H1 (cell line): ENCODE measurements around the gene DKKL1. TPM values are rescaled to one million over a fixed set of nuclear protein-coding genes. Genes with fewer than 3 reads are reported as not detected.

Experiments
- CTCF ChIA-PET: fragments of 300-600 bp; sonication (Branson Sonifier 250); formaldehyde crosslinking; loops from one replicate; lab custom pipeline; 2021; ENCODE audit not compliant: partially characterized antibody; lab: Charles Lee
- POLR2A ChIA-PET: fragments of 300-600 bp; sonication (Branson Sonifier 250); formaldehyde crosslinking; loops from one replicate; lab custom pipeline; 2021; ENCODE audit warnings: inconsistent platforms; ENCODE audit not compliant: partially characterized antibody; lab: Charles Lee
- DNase-seq, 2 experiments: peaks; one replicate each; pipeline versions ENCODE4 v3.0.0 to v3.0.0-alpha.2; 2010 to 2022; ENCODE audit warnings: low spot score in 2 of 2, low read depth in 1 of 2, mixed read lengths in 1 of 2
- FAIRE-seq: peaks from 2 replicates; lab custom pipeline; 2011; peaks lifted over from hg19 to GRCh38; lab: Jason Lieb, UNC
- H2AFZ ChIP-seq: 2 replicates; pipeline ENCODE4 v1.8.1; 2012; ENCODE audit warnings: low read length, inconsistent platforms
- H2AK5ac ChIP-seq: 2 replicates; pipeline ENCODE4 v1.6.1; 2013; ENCODE audit warnings: low read depth, low read length
- H2BK120ac ChIP-seq: replicated peaks from 2 replicates; pipeline ENCODE3; 2013; ENCODE audit warnings: low read depth, low read length, inconsistent platforms
- H2BK12ac ChIP-seq: 2 replicates; pipeline ENCODE4 v1.6.1; 2013; ENCODE audit warnings: low read depth, low read length
- H2BK15ac ChIP-seq: 2 replicates; pipeline ENCODE4 v1.6.1; 2013; ENCODE audit warnings: low read length
- H2BK20ac ChIP-seq: 2 replicates; pipeline ENCODE4 v1.6.1; 2013; ENCODE audit warnings: low read length
- H2BK5ac ChIP-seq: 2 replicates; pipeline ENCODE4 v1.6.1; 2013; ENCODE audit warnings: low read depth, low read length
- H3K14ac ChIP-seq: 2 replicates; pipeline ENCODE4 v1.6.1; 2013; ENCODE audit warnings: inconsistent platforms; ENCODE audit not compliant: insufficient read length
- H3K18ac ChIP-seq: 2 replicates; pipeline ENCODE4 v1.6.1; 2013; ENCODE audit warnings: low read length; ENCODE audit errors: extremely low read depth
- H3K23ac ChIP-seq: 2 replicates; pipeline ENCODE4 v1.6.1; 2013; ENCODE audit warnings: inconsistent platforms; ENCODE audit not compliant: insufficient read length
- H3K23me2 ChIP-seq: 2 replicates; pipeline ENCODE4 v1.6.1; 2013; ENCODE audit warnings: low read depth, low read length
- H3K27ac ChIP-seq: 2 replicates; pipeline ENCODE4 v1.6.1; 2011; ENCODE audit warnings: low read depth, low read length, inconsistent platforms
- H3K27me3 ChIP-seq, 4 experiments: replicated peaks in 1 of 4; 1 replicate in 1 of 4; 2 replicates in 3 of 4; pipeline versions ENCODE4 v1.6.1 to v1.8.1; 2011 to 2013; ENCODE audit warnings: low read length in 3 of 4, mild to moderate bottlenecking in 3 of 4, inconsistent platforms in 2 of 4, mixed read lengths in 2 of 4, moderate library complexity in 1 of 4; ENCODE audit not compliant: control insufficient read depth in 3 of 4, insufficient read depth in 3 of 4; ENCODE audit errors: extremely low read depth in 1 of 4
- H3K36me3 ChIP-seq, 4 experiments: 2 replicates each; pipeline versions ENCODE4 v1.6.1 to v1.8.1; 2011 to 2013; ENCODE audit warnings: mild to moderate bottlenecking in 4 of 4, low read length in 3 of 4, moderate library complexity in 2 of 4, control low read depth in 1 of 4, inconsistent platforms in 1 of 4; ENCODE audit not compliant: insufficient read depth in 4 of 4, control insufficient read depth in 2 of 4
- H3K4ac ChIP-seq: replicated peaks from 2 replicates; pipeline ENCODE3; 2013; ENCODE audit warnings: low read length, low read depth, mixed read lengths, inconsistent platforms; ENCODE audit not compliant: insufficient read length
- H3K4me1 ChIP-seq, 4 experiments: replicated peaks in 1 of 4; 1 replicate in 1 of 4; 2 replicates in 3 of 4; pipeline versions ENCODE4 v1.6.1 to v1.8.1; 2011 to 2013; ENCODE audit warnings: low read length in 3 of 4, inconsistent platforms in 2 of 4, mixed read lengths in 1 of 4; ENCODE audit not compliant: insufficient read depth in 4 of 4, control insufficient read depth in 3 of 4
- H3K4me2 ChIP-seq, 2 experiments: 2 replicates each; pipeline versions ENCODE4 v1.6.1 to v1.8.1; 2011 to 2013; ENCODE audit warnings: low read depth in 2 of 2, low read length in 2 of 2, control low read depth in 1 of 2, inconsistent platforms in 1 of 2, mild to moderate bottlenecking in 1 of 2; ENCODE audit not compliant: insufficient read depth in 1 of 2
- H3K4me3 ChIP-seq, 4 experiments: fragments of 200-600, 300-600 bp in 1 of 4; sonication (generic), shearing (Covaris generic), sonication (Bioruptor Twin) in 1 of 4; 2 replicates each; pipeline versions ENCODE4 v1.5.1 to v1.8.1; 2011 to 2016; ENCODE audit warnings: low read length in 4 of 4, low read depth in 3 of 4, control low read depth in 2 of 4, inconsistent platforms in 2 of 4, mild to moderate bottlenecking in 2 of 4, mixed read lengths in 1 of 4, moderate library complexity in 1 of 4; ENCODE audit not compliant: insufficient read depth in 2 of 4; ENCODE audit errors: extremely low read depth in 1 of 4
- H3K56ac ChIP-seq: replicated peaks from 2 replicates; pipeline ENCODE3; 2013; ENCODE audit warnings: low read depth, mild to moderate bottlenecking, mixed read lengths, low read length, inconsistent platforms; ENCODE audit not compliant: insufficient read length
- H3K79me1 ChIP-seq: 2 replicates; pipeline ENCODE4 v1.6.1; 2013; ENCODE audit warnings: low read depth, low read length, control low read depth
- H3K79me2 ChIP-seq, 2 experiments: 2 replicates each; pipeline versions ENCODE4 v1.6.1 to v1.8.1; 2012 to 2013; ENCODE audit warnings: low read length in 2 of 2, mild to moderate bottlenecking in 2 of 2, inconsistent platforms in 1 of 2; ENCODE audit not compliant: insufficient read depth in 2 of 2, control insufficient read depth in 1 of 2
- H3K9ac ChIP-seq, 4 experiments: replicated peaks in 1 of 4; 1 replicate in 1 of 4; 2 replicates in 3 of 4; pipeline versions ENCODE4 v1.6.1 to v1.8.1; 2011 to 2013; ENCODE audit warnings: low read depth in 3 of 4, low read length in 3 of 4, control low read depth in 2 of 4, mild to moderate bottlenecking in 2 of 4, moderate library complexity in 2 of 4, inconsistent platforms in 1 of 4; ENCODE audit errors: extremely low read depth in 1 of 4
- H3K9me3 ChIP-seq, 2 experiments: 2 replicates each; pipeline versions ENCODE4 v1.6.1 to v1.8.1; 2012 to 2013; ENCODE audit warnings: mild to moderate bottlenecking in 2 of 2, moderate library complexity in 2 of 2, control low read depth in 1 of 2, inconsistent platforms in 1 of 2, low read depth in 1 of 2, low read length in 1 of 2, mixed read lengths in 1 of 2; ENCODE audit not compliant: insufficient read depth in 2 of 2
- H4K20me1 ChIP-seq, 2 experiments: replicated peaks in 1 of 2; 2 replicates each; pipeline versions ENCODE3 to v1.8.1; 2011 to 2013; ENCODE audit warnings: inconsistent platforms in 2 of 2, low read length in 2 of 2, mild to moderate bottlenecking in 1 of 2; ENCODE audit not compliant: insufficient read depth in 2 of 2, control insufficient read depth in 1 of 2
- H4K5ac ChIP-seq: 2 replicates; pipeline ENCODE4 v1.6.1; 2013; ENCODE audit warnings: low read length, low read depth, mixed read lengths, inconsistent platforms; ENCODE audit not compliant: insufficient read length
- H4K8ac ChIP-seq: 2 replicates; pipeline ENCODE4 v1.8.0; 2013; ENCODE audit warnings: mild to moderate bottlenecking, moderate library complexity, low read length, inconsistent platforms; ENCODE audit not compliant: insufficient read depth; ENCODE audit errors: extremely low read depth
- H4K91ac ChIP-seq: replicated peaks from 2 replicates; pipeline ENCODE3; 2013; ENCODE audit warnings: low read length, mixed read lengths, inconsistent platforms; ENCODE audit not compliant: insufficient read length
- ATF2 ChIP-seq: IDR thresholded peaks from 2 replicates; pipeline ENCODE4 v1.6.1; 2012; ENCODE audit warnings: low read length, inconsistent platforms
- ATF3 ChIP-seq: IDR thresholded peaks from 2 replicates; pipeline ENCODE4 v1.6.1; 2011; ENCODE audit warnings: low read depth, mild to moderate bottlenecking, low read length; ENCODE audit not compliant: insufficient read depth
- CBX5 ChIP-seq: fragments of 300-800, 300-1000 bp; sonication (generic); IDR thresholded peaks from 2 replicates; pipeline ENCODE4 v1.7.1; 2016; ENCODE audit warnings: antibody characterized with exemption, low read length, low read depth
- CTBP2 ChIP-seq: IDR thresholded peaks from 2 replicates; pipeline ENCODE4 v1.7.0; 2011; ENCODE audit warnings: borderline replicate concordance, mild to moderate bottlenecking, moderate library complexity, mixed read lengths, low read length; ENCODE audit not compliant: insufficient read depth, insufficient read length
- EGR1 ChIP-seq: IDR thresholded peaks from 2 replicates; pipeline ENCODE4 v1.6.1; 2011; ENCODE audit warnings: low read depth, low read length, borderline replicate concordance
- HDAC6 ChIP-seq: IDR thresholded peaks from one replicate; pipeline ENCODE4 v1.7.1; 2012; ENCODE audit warnings: low read depth, mild to moderate bottlenecking, inconsistent platforms, low read length, moderate library complexity
- RNF2 ChIP-seq: fragments of 200-900, 300-1000 bp; sonication (generic); IDR thresholded peaks from 2 replicates; pipeline ENCODE4 v1.7.1; 2016; ENCODE audit warnings: borderline replicate concordance, low read depth, mild to moderate bottlenecking, antibody characterized with exemption, low read length; ENCODE audit not compliant: poor library complexity, severe bottlenecking; ENCODE audit errors: missing control alignments
- SIN3A ChIP-seq, 2 experiments: IDR thresholded peaks in 1 of 2; conservative IDR thresholded peaks in 1 of 2; 2 replicates each; pipeline ENCODE4 v1.6.1; 2011 to 2012; ENCODE audit warnings: low read length in 2 of 2, improper control_type of control experiment in 1 of 2, low read depth in 1 of 2, mild to moderate bottlenecking in 1 of 2
- SP4 ChIP-seq: IDR thresholded peaks from 2 replicates; pipeline ENCODE4 v1.6.1; 2012; ENCODE audit warnings: low read length, inconsistent platforms
- SUZ12 ChIP-seq: fragments of 200-600 bp; sonication (generic); IDR thresholded peaks from 2 replicates; pipeline ENCODE4 v1.6.1; 2012; ENCODE audit warnings: mild to moderate bottlenecking, inconsistent platforms, low read length, moderate library complexity, mixed read lengths
- TCF12 ChIP-seq: IDR thresholded peaks from 2 replicates; pipeline ENCODE4 v1.6.1; 2011; ENCODE audit warnings: low read depth, mild to moderate bottlenecking, low read length
- WGBS, 2 experiments: shearing (Covaris generic) in 1 of 2; methylation state at CpG; one replicate each; pipeline versions ENCODE4 v1.1.6 to v1.1.7; 2013 to 2015; ENCODE audit warnings: low lambda C conversion rate in 2 of 2, mixed read lengths in 2 of 2, inconsistent platforms in 1 of 2, low coverage in 1 of 2, missing lambda C conversion rate in 1 of 2; ENCODE audit not compliant: insufficient replicate concordance in 2 of 2, insufficient coverage in 1 of 2, insufficient read length in 1 of 2; ENCODE audit errors: extremely low coverage in 1 of 2, missing lambda C conversion rate in 1 of 2; 5-methylcytosine and 5-hydroxymethylcytosine counted together
- polyA plus RNA-seq, 7 experiments: library from polyadenylated mRNA; depleted of rRNA in 3 of 7; stranded (reverse) in 5 of 7; unstranded in 2 of 7; fragments of >200 nt in 5 of 7; fragments of 200-250 nt in 2 of 7; gene quantifications; 1 replicate in 5 of 7; 2 replicates in 1 of 7; 4 replicates in 1 of 7; pipeline versions ENCODE4 v1.2.1 to v1.2.3, GENCODE V29; 2011 to 2013; ENCODE audit warnings: missing spikeins in 2 of 7, mixed read lengths in 2 of 7
- total RNA-seq: library from RNA; stranded (reverse); fragmentation: NEBNext Ultra II Directional; extraction: Animal tissue kit (Norgen Biotek cat#: 25700); gene quantifications from 2 replicates; pipeline ENCODE4 v1.2.1, GENCODE V29; 2021

Gene DKKL1
- total and polyA plus RNA-seq, 2 of the 8 experiments (the other 6 are each of a cell fraction or from before 2014, with no cell fraction given) = 2.6 to 6.8 TPM

- POLR2A ChIA-PET = interaction anchor here (1.0 kb wide), 1 partner anchor 21 kb away, joined by 3 read pairs; no protein-coding TSS in a partner anchor
- CTCF ChIA-PET = no interaction called here
- TF ChIP-seq TCF12 (no peak), SUZ12 (no peak), HDAC6 (no peak), EGR1 (no peak), CBX5 (no peak), CTBP2 (no peak), RNF2 (no peak), ATF2 (no peak), SP4 (no peak), ATF3 (0 out of 2 replicates have a peak, but pooled peaks have one; percentile 19), SIN3A (conservative IDR thresholded peaks at IDR 0.05 in 1 of 2, IDR thresholded peaks at IDR 0.05 in 1 of 2; ENCODE audit: low read depth in 1 of 2, low read length in 2 of 2) (no peak)
These were observed 36.4 kb downstream of the DKKL1 start for GRCh38 chr19:49400029-49400428.

More at GRCh38 chr19:49400029-49400428, 36.4 kb downstream of the DKKL1 start:
- Histone ChIP-seq H4K8ac (no peak overlapping the region), H2BK5ac (no peak overlapping the region), H2BK20ac (no peak overlapping the region), H2BK120ac (no peak overlapping the region), H3K56ac (no peak overlapping the region), H3K4me1 (peaks cover 5 to 32% (median 17%) of the 10 kb centered on the region in 4 experiments), H2BK12ac (no peak overlapping the region), H3K4me3 (no peak overlapping the region), H3K9me3 (no peaks in the 10 kb centered on the region), H3K27me3 (no peaks in the 10 kb centered on the region), H3K23me2 (no peaks in the 10 kb centered on the region), H3K9ac (no peak overlapping the region), H3K4ac (no peak overlapping the region), H3K27ac (no peak overlapping the region), H3K79me2 (no peaks in the 10 kb centered on the region), H2AFZ (no peak overlapping the region), H3K4me2 (no peak overlapping the region), H2AK5ac (no peak overlapping the region), H4K91ac (no peak overlapping the region), H3K18ac (no peak overlapping the region), H3K23ac (no peak overlapping the region), H3K79me1 (no peaks in the 10 kb centered on the region), H4K20me1 (no peaks in the 10 kb centered on the region), H3K36me3 (no peaks in the 10 kb centered on the region), H2BK15ac (no peak overlapping the region), H3K14ac (no peak overlapping the region), H4K5ac (no peak overlapping the region)
- WGBS, 2 experiments = 96% methylated on average over 6 of the region's 6 CpGs; no CpG with 5 or more reads in 1 of the 2 experiments
- FAIRE-seq (no peak), DNase-seq (no peak)
